LNCaP clone FGC (cell line): ENCODE results near the gene ISM1.

ENCODE experiments used
- DNase-seq: peaks from one replicate; pipeline ENCODE4 v3.0.0-alpha.2; 2011; ENCODE audit warnings: low read depth
- H3K4me3 ChIP-seq: 2 replicates; pipeline ENCODE4 v1.5.1; 2011; ENCODE audit warnings: mild to moderate bottlenecking, low read depth, low read length, control low read depth
- TF ChIP-seq, protein P1 (sequence below): IDR thresholded peaks from 2 replicates; pipeline ENCODE4 v1.5.1; 2012; ENCODE audit warnings: mild to moderate bottlenecking; ENCODE audit not compliant: control insufficient read depth, insufficient read depth; ENCODE audit errors: extremely low read depth

ISM1 gene

DNA sequence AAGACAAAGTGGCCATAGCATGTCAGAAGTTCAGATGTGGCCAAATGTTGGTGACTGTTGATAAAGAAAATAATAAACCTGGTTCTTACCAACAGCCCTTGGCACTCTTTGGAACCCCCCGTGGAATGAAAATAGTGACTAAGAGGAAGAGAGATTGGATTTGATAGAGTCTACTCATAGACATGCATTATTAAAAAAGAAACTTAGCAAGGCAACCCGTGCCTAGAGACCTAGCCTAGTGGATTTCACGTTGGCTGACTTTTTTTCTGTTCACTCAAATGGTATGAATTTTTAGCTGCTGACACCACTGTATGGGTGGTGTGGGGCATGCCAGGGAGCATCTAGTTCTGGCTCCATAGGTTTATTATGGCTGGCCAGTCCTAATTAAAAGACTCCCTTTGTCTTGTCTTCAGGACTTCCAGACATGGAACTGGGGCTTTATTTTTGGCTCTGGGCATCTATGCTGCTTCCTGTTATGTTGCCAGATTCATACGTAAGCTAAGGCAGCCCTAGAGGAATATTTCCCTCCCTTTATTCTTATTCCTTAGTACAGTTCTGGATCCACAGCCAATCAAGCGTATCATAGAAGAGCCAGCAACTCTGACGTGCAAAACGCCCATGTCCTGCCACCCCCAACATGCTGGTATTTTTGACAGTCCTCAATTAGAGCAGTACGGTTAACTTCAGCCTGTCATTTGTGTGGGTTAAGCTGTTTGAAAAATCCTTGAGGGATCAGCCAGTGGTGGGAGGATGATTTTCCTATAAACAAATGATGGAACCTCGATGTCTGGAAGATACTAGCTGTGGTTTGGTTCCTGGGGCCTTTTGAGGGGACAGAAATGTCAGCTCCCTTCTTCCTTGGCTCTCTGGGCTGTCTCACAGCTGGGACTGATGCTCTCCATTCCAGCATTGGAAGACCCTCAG, 127.5 kb downstream of the ISM1 start:
- TF ChIP-seq, protein P1, sequence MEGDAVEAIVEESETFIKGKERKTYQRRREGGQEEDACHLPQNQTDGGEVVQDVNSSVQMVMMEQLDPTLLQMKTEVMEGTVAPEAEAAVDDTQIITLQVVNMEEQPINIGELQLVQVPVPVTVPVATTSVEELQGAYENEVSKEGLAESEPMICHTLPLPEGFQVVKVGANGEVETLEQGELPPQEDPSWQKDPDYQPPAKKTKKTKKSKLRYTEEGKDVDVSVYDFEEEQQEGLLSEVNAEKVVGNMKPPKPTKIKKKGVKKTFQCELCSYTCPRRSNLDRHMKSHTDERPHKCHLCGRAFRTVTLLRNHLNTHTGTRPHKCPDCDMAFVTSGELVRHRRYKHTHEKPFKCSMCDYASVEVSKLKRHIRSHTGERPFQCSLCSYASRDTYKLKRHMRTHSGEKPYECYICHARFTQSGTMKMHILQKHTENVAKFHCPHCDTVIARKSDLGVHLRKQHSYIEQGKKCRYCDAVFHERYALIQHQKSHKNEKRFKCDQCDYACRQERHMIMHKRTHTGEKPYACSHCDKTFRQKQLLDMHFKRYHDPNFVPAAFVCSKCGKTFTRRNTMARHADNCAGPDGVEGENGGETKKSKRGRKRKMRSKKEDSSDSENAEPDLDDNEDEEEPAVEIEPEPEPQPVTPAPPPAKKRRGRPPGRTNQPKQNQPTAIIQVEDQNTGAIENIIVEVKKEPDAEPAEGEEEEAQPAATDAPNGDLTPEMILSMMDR, result no peak

DNA sequence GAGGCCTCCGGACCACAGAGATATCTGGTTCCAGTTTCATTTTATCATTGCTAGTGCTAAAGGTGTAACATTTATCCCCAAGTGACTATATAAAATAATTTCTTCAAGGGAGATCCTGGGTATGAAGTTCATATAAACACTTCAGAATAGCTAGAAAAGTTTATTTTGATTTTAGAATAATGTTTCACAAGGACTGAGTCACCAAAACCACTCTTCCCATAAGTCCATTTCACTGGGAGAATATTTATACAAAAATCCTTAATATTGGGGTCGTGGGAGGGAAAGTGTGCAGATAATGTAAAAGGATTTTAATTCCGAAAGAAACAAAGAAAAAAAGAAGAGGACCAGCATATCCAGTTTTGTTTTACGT, 128.1 kb downstream of the ISM1 start:
- TF ChIP-seq, protein P1, result no peak
- no peak overlapping the region for H3K4me3 ChIP-seq

More for the DNA sequence above, 127.5 kb downstream of the ISM1 start:
- no peak overlapping the region for H3K4me3 ChIP-seq
- DNase-seq, result no peak

More for the DNA sequence above, 128.1 kb downstream of the ISM1 start:
- DNase-seq, result no peak
